Activated CD4-positive, CD25-positive, alpha-beta regulatory T cell treated with anti-CD3 and anti-CD28 coated beads, Interleukin-2, amount 50 U/mL, for 24 hours (primary cell): Measurements from ENCODE around the gene OR8J1.
"Not testable (repeated sequence)": the region's sequence is repeated elsewhere in the genome, so short reads cannot be mapped to it uniquely, and the experiment has no call there.

Experiments used
- ATAC-seq, 2 donors: fragments of 150-1000 bp; cut with Tn5 transposase; one replicate each; pipeline ENCODE4 v1.10.0; 2021; ENCODE audit warnings: mild to moderate bottlenecking in 1 of 2, moderate library complexity in 1 of 2

The OR8J1 gene, protein sequence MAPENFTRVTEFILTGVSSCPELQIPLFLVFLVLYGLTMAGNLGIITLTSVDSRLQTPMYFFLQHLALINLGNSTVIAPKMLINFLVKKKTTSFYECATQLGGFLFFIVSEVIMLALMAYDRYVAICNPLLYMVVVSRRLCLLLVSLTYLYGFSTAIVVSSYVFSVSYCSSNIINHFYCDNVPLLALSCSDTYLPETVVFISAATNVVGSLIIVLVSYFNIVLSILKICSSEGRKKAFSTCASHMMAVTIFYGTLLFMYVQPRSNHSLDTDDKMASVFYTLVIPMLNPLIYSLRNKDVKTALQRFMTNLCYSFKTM

DNA sequence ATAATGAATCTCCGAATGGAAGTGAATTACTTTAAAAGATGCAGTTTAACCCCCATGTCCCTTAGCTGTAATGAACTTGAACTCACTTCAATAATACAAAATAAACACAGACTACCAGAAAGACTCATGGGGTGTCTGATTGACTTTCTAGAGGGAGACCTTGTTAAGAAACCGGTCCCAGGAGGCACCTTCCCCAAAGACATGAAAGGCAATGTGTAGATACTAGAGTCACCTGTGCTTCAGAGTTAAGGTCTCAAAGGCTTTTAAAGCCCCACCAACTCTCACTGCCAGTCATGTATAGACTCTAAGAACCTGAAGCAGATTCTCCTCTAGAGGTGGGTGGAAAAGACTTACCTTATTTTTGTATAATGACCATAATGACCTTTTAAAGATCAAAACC, at the start of gene OR8J1:
TSS of gene OR8J1 (plus strand) at position 301 of the 400 bp plus-strand sequence. CDS start 5,956 bp downstream, outside the sequence.
- no peak for ATAC-seq

DNA sequence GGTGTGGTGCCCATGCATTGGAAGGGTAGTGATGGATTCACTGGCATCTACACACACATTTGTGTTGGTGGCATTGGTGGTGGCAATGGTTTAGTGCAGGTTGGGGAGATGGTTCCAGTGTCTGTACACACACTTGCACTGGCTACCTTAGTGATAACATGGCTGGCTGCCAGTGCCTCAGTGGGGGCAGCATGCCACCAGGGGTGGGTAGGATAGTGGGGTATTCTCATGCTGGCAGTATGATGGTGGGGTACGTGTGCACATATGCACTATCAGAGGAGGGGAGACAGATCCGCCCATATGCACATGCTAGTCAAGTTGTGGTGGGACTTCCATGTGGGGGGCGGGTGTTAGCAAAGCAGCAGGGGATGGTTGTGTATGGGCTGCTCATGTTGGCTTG, 46.3 kb upstream of the OR8J1 start:
- no peak for ATAC-seq

DNA sequence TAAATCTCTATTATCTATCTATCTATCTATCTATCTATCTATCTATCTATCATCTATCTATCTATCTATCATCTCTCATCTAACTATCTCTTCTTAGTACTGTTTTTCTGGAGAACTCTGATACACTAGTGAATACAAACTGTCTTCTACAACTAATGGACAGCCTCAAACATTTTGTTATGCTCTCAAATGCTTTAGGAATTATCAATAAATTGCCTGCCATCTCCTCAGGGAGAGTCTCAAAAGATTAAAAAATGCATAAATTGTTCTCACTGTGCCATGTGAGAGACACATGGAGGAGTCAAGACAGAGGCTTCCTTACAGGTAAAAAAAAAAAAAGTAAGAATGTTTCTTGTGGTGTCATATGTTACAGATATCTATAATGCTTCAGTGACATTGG, 39.2 kb upstream of the OR8J1 start, which contains the start of gene OR8K3:
TSS of gene OR8K3 (plus strand) at position 301 of the 400 bp plus-strand sequence. CDS start 3,163 bp downstream, outside the sequence.
- ATAC-seq: no peak

DNA sequence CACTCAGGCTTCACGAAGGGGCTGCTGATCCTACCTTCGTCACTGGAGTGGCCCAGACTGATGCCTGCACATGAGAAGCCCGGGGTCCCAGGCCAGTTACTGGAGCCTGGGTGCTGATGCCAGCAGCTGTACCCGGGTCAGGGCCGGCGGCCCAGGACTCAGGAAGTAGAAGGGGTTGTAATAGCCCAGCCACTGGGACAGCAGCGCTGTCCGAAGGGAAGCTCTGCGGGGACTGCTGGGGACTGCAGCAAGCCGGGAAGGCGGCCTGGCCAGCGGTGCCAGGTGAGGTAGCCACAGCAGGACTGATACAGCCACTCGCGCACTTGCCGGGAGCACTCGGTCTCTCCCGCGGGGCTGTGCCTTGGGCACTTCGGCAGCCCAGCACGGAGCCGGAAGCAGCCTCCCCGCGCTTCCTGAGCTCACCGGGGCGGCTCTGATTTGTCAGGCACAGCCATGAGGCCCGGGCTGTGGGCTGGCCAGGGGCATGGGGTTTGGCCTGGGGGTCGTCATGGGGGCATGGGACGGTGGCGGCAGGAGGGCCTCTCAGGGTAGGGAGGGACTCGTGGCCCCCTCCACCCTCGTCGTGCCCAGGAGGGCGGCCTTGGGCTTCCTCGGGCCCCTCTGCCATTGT, 22.1 kb upstream of the OR8J1 start:
- no peak for ATAC-seq

DNA sequence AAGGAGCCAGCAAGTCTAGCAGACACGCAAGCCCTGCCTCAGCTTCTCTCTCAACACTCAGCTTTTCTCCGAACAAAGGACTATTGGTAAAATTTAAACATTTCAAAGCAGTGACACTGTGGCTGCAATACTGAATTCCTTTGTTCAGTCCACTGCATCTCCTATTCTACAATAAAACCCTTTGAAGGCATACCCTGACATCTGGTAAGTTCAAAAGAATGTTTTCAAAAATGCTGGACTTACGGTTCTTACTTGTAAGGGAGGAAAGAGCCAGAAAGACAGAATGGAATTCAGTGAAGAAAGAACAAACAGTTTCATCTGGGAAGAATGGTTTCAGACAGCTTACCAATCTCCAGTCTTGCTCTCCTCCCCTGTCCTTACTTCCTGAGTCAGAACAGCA, 20.9 kb upstream of the OR8J1 start:
- ATAC-seq: no peak

DNA sequence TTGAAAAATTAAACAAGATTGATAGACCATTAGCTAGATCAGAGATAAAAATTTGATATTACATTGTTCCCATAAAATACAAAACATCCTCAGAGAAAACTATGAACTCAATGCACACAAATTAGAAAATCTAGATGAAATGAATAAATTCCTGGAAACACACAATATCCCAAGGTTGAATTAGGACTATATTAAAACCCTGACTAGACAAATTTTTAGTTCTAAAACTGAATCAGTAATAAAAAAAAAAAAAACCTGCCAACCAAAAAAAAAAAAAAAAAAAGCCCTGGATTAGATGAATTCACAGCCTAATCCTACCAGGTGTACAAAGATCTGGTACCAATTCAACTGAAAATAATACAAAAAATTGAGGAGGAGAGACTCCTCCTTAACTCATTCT, 13.8 kb upstream of the OR8J1 start:
- ATAC-seq: no peak

DNA sequence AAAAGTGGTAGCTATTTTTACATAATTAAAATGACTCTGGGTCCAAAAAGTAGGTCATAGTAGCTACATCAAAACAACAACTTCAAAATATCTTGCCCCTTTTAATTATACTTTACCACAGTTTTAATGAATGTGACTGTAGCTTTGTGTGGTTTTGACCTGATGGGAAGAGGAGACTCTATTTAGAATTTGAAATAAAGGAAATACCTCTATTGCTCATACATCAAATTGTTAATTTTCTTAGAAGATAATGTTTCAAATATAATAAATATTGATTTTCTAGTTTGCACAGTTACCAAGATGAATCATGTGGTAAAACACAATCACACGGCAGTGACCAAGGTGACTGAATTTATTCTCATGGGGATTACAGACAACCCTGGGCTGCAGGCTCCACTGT, 8.4 kb upstream of the OR8J1 start, which contains the start of gene OR8K1:
TSS of gene OR8K1 (plus strand) at position 301 of the 400 bp plus-strand sequence. CDS start at position 301, 0 bp downstream.
- no peak for ATAC-seq

DNA sequence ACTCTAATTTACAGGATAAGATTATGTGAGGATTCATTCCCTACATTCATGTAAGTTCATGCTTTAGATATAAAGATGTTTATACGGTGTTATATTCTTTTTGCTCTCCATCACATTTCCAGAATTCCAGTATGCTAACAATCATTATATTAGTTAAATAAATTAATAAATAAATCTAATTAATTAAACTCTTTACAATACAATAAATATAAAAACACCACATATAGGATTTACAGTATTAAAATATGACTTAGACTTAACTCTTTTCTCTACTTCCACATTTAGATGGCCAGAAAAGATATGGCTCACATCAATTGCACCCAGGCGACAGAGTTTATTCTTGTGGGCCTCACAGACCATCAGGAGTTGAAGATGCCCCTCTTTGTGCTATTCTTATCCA, 21.2 kb downstream of the OR8J1 start, which contains the start of gene OR8U1:
TSS of gene OR8U1 (plus strand) at position 301 of the 400 bp plus-strand sequence. CDS start at position 301, 0 bp downstream.
- ATAC-seq: no peak

DNA sequence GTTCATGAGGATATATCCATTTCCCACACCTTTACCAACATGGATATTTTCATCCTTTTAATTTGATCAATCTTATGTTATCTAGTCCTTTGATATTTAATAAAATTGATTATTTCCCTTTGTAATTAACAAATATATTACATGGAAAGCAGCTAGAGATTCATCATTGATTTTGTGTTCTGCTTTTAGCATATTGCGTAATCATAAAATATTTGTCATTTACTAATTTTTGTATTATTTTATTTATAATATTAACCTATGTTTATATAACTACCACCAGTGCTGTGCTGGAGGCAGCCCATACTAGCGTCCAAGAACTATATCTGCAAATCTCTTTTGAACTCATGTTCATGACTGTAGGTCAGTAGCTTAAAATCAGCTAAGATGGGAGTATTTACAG, 26.0 kb downstream of the OR8J1 start:
- ATAC-seq: no peak

DNA sequence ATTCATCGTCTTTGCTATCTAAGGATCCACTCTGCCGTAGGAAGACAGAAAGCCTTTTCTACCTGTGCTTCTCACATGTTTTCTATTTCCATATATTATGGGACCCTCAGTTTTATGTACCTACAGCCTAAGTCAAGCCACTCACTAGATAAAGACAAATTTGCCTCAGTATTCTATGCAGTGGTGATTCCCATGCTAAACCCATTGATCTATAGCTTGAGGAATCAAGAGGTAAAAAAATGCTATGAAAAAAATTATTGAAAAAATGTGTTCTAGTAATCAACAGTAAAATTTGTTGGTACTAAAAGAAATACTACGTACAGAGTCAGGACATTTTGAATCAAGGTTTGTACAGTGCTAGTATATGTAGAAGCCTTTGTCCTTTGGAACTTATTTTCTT, 40.3 kb downstream of the OR8J1 start:
- ATAC-seq: no peak

DNA sequence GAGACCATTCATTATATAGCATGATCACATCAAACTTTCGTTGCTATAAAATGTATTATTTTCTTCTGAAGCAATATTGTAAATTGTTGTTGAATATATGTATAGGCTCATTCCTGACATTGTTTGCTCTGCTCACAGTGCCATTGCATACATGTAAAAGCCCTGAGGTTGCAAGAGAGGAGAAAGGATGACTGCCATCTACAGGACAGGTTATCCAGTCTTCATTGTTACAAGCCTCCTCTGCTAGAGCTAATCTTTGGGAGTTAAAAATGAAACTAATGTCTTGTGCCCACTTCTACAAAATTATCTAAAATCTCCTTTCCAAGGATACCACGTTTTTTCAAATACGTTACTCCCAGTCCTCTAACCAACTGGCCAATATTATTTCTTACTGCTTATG, 42.0 kb downstream of the OR8J1 start:
- no peak for ATAC-seq

DNA sequence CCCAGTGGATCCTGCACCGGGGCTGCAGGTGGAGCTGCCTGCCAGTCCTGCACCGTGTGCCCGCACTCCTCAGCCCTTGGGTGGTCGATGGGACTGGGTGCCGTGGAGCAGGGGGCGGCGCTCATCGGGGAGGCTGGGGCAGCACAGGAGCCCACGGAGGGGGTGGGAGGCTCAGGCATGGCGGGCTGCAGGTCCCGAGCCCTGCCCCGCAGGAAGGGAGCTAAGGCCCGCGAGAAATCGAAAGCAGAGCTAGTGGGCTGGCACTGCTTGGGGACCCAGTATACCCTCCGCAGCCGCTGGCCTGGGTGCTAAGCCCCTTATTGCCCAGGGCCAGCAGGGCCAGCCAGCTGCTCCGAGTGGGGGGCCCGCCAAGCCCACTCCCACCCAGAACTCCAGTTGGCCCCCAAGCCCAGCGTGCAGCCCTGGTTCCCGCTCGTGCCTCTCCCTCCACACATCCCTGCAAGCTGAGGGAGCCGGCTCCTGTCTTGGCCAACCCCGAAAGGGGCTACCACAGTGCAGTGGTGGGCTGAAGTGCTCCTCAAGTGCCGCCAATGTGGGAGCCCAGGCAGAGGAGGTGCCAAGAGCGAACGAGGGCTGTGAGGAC, 47.9 kb downstream of the OR8J1 start:
- ATAC-seq: not testable (repeated sequence)

DNA sequence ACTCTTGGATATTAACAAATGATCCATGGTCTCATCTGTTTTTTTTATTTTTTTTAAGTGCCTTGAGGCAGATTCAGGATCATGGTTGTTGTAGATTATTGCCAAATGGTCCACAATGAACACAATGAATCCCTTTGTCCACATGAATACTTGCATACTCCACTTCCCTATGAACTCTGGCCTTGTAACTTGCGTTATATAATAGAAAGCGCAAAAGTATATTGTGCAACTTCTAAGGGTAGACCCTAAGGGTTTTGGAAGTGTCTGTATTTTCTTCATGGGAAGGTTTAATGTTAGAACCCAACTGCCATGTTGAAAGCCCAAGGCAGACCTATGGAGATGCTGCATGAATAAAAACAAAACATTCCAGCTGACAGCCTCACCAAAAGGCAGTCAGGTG, 50.3 kb downstream of the OR8J1 start:
- no peak for ATAC-seq

DNA sequence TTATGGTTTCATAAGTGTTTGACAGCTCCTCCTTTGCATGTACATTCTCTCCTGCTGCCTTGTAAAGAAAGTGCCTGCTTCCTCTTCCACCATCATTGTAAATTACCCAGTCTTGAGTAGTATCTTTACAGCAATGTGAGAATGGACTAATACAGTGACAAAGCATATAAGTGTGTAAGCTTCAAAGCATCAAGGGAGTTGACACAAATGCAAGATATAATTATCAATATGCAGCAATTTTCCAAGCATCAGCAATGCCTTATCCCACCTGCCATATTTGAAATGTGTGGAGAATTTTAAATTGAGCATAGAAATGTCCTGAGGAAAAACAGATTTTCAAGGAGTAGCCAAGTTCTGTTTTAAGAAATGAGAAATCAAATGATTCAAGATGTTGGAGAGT, 56.7 kb downstream of the OR8J1 start:
- no peak for ATAC-seq
